Activated CD8-positive, alpha-beta memory T cell treated with anti-CD3 and anti-CD28 coated beads, Interleukin-2, amount 50 U/mL, for 1 hour (primary cell): ENCODE results near the gene SLC12A7.
"Not testable (repeated sequence)": the region's sequence is repeated elsewhere in the genome, so short reads cannot be mapped to it uniquely, and the experiment has no call there.

Experiments
- DNase-seq: peaks from one replicate; pipeline ENCODE4 v3.0.0-alpha.2; 2020; ENCODE audit errors: extremely low read depth

The SLC12A7 gene

DNA sequence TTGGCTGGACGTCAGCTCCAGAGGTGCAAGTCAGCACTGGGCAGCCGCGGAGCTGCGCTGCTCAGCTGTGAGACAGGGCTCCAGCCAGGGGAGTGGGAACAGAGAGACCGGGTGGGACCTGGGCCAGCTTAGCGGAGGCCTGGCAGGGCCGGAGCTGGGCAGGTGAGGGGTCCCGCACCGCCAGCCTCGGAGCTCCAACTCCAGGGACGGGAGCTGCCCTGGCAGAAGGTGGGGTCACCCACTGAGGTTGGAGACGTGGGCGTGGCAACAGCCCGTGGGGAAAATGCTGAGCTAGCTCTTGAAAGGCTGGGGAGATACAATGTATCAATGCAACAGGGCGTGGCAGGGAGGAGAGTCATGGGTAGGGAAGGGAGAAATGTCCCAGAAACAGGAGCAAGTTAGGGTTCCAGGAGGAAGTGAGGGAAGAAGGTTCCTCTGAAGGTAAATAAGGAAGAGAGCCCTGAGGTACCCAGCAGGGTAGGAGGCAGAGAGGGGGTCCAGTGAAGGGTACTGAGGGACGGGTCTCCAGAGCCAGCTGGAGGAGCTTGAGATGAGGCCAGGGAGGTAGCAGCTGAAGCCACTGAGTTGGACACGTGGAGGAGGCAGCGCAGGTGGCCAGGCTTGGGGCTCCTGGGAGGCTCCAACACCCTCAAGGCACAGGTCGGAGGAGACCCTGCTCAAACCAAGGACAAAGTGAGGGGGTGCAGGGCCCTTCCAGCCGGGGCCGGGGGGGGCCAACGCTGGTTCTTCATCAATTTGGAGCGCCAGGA, 104.0 kb downstream of the SLC12A7 start:
- no peak for DNase-seq

DNA sequence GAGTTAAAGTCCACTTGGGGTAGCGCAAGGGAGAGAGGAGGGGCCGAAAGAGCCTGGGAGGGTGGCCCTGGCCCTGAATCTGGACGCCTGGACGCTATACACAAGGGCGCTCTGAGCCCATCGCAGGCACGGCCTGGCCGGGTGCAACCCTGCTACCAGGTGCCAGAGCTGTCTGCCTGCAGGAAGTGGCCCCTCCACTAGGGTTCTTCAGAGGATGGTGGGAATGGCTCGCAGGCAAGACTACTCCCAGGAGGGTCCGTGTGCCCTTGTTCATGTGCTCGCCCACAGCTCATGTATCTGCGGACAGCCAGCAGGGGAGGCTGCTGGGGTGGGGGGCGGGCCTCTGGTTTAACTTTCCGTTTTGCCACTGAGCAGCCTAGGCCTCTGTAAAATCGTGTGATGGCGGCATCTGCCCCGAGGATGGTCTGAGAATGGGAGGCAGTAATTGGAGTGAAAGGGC, 104.6 kb downstream of the SLC12A7 start:
- DNase-seq = no peak

- DNase-seq = no peak
Observed at GRCh38 chr5:1006656-1007071, 105.2 kb downstream of the SLC12A7 start.

GRCh38 chr5:1005904-1006655, 105.8 kb downstream of the SLC12A7 start:
- DNase-seq = no peak

DNA sequence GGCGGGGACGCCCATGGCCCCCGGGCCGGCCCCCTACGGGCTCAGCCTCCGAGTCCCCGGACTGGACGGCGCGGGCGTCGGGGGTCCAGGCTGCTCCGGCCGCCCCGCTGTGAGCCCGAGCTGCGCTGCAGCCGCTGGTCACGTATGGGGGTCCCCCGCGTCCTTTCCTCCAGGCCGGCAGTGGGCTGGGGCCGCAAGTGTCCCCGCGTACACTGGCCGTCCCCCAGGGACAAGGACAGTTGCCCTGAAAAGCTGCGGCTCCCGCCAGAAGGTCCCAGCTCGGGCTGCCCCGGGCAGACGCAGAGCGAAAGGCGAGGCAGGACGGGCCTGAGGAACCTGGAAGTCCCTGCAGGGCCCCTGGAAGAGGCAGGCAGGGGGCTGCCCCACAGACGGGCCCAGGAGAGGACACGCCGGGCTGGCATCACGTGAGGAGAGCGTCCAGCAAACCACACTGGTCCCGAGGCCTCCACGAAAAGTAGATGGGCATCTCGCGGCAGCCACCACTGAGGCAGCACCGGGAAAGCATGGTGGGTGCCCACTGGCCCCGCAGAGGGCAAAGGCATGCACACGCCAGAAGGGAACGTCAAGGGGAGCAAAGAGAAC, 106.5 kb downstream of the SLC12A7 start:
- DNase-seq = no peak

DNA sequence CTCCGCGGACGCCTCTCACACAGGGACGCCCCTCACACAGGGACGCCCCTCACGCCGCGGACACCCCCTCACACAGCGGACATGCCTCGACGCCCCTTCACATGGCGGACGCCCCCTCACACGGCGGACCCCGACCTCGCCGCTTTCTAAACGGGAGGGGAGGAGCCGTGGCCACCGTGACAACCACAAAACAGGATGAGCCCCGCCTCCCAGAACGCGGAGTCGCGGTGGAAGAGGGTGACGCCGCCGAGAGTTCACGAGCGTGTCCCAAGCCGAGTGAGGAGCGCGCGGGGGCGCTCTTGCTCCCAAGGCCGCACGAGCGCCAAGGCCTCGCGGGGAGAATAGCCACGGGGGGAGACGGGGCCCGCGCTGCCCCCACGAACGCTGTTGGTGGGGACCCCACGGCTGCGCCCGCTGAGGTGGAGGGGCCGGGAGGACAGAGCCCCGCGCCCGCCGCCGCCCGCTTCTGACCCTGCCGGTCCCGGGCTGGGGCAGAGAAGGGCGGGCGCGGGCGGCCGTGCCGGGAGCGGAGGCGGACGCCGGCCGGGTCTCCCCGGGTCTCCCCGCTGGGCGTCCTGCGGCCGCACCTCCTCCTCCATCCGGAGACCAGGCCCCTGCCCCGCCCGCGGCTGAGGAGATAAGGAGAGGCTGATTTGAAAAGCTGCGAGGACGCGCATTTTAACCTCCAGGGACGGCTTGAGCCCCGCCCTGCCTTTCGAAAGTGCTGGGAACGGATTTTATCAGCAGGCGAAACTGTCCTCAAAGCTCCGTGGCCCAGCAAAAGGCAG, 107.2 kb downstream of the SLC12A7 start:
- peak; percentile 14 for DNase-seq

GRCh38 chr5:1003296-1003937, 108.4 kb downstream of the SLC12A7 start:
- DNase-seq = no peak

- DNase-seq = no peak
Observed at GRCh38 chr5:1002836-1003235, 109.0 kb downstream of the SLC12A7 start.

DNA sequence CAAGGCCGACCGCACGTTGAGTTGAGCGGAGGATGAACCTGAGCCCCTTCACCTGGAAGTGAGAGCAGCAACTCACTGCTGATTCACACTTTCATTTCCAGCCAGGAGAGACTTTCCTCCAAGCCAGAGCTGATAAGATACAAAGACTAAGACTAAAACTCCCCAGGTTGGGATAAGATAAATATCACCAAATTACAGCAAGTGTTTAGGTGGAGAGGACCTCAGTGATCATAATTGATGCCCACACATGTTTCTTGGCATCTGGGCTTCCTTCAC, 109.7 kb downstream of the SLC12A7 start:
- DNase-seq = no peak

DNA sequence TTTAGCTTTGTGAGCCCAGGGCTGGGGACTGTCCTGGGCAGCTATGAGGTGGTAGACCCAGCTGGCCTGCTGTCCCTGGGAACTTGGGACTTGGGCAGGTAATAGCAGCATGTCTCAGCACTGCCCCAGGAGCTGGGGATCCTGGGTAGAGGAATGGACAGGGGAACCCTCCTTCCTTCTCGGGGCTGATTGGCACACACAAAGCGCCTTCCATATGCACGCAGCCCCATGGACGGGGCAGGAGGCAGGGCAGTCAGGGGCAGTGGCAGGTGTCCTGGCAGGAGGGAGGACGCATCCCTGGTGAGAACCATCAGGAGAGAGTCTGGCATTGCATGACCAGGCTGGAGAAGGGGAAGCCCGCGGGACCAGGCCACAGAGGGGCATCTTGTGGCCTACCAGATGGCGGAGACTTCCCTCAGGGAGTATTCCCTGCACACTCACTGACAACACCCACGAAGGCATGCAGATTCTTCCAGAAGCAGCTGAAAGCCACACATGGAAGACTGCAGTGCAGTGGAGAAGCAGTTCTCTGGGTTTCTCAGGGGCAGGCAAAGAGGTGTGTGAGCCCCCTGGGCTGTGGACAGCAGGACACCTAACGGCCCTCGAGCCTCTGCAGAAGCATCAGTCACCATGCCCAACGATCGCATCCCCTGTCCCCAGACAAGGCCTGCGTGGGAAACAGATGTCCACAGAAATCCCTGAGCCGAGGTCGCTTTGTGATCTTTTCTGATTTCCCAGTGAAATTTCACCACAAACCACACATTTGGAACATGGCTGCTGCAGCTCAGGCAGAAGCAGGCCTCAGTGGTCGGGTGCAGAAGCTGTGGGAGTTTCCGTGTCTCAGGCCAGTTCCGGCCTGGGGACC, 110.2 kb downstream of the SLC12A7 start:
- no peak for DNase-seq

GRCh38 chr5:1000831-1001230, 111.0 kb downstream of the SLC12A7 start:
- not testable (repeated sequence) for DNase-seq
